ENCODE measurements around the gene MRPL16.

DNA sequence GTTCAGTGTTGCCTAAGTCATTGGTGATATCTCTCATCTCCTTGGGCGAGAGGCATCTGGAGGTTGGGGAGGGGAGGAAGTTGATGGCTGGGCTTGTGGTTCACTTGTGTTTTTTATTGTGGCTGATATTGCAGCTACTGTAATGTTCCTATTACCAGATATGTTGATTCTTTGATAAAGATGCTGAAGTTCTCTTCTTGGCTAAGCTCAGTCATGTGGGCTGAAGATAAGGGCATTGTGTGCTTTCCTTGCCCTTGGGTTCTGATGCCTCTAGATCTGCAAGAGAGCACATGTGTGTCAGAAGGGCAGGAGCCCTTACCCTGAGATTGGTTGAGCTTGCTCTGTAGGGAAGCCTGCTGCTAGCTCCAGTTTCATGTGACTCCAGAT is 43.4 kb downstream of the MRPL16 start:
- TF ChIP-seq CREB1 (IDR thresholded peaks at IDR 0.05; ENCODE audit: low read depth) = no peak
- TF ChIP-seq, protein P1, sequence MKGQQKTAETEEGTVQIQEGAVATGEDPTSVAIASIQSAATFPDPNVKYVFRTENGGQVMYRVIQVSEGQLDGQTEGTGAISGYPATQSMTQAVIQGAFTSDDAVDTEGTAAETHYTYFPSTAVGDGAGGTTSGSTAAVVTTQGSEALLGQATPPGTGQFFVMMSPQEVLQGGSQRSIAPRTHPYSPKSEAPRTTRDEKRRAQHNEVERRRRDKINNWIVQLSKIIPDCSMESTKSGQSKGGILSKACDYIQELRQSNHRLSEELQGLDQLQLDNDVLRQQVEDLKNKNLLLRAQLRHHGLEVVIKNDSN (IDR thresholded peaks at IDR 0.05) = no peak
- TF ChIP-seq TAF1 (IDR thresholded peaks at IDR 0.05; ENCODE audit: low read depth) = no peak
- TF ChIP-seq, protein P2, sequence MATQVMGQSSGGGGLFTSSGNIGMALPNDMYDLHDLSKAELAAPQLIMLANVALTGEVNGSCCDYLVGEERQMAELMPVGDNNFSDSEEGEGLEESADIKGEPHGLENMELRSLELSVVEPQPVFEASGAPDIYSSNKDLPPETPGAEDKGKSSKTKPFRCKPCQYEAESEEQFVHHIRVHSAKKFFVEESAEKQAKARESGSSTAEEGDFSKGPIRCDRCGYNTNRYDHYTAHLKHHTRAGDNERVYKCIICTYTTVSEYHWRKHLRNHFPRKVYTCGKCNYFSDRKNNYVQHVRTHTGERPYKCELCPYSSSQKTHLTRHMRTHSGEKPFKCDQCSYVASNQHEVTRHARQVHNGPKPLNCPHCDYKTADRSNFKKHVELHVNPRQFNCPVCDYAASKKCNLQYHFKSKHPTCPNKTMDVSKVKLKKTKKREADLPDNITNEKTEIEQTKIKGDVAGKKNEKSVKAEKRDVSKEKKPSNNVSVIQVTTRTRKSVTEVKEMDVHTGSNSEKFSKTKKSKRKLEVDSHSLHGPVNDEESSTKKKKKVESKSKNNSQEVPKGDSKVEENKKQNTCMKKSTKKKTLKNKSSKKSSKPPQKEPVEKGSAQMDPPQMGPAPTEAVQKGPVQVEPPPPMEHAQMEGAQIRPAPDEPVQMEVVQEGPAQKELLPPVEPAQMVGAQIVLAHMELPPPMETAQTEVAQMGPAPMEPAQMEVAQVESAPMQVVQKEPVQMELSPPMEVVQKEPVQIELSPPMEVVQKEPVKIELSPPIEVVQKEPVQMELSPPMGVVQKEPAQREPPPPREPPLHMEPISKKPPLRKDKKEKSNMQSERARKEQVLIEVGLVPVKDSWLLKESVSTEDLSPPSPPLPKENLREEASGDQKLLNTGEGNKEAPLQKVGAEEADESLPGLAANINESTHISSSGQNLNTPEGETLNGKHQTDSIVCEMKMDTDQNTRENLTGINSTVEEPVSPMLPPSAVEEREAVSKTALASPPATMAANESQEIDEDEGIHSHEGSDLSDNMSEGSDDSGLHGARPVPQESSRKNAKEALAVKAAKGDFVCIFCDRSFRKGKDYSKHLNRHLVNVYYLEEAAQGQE (IDR thresholded peaks at IDR 0.05; ENCODE audit: low read depth) = no peak
- TF ChIP-seq CEBPB (IDR thresholded peaks at IDR 0.05) = no peak
- no peak for TF ChIP-seq YY1 (IDR thresholded peaks at IDR 0.05; ENCODE audit: low read depth)
- TF ChIP-seq RAD21 (IDR thresholded peaks at IDR 0.05; ENCODE audit: low read depth) = no peak

All from Ishikawa (cell line).